Measurements from ENCODE around the gene FCAMR.
A peak's percentile ranks its signal among the peaks of the same experiment; 100 is the strongest.

The FCAMR gene, protein sequence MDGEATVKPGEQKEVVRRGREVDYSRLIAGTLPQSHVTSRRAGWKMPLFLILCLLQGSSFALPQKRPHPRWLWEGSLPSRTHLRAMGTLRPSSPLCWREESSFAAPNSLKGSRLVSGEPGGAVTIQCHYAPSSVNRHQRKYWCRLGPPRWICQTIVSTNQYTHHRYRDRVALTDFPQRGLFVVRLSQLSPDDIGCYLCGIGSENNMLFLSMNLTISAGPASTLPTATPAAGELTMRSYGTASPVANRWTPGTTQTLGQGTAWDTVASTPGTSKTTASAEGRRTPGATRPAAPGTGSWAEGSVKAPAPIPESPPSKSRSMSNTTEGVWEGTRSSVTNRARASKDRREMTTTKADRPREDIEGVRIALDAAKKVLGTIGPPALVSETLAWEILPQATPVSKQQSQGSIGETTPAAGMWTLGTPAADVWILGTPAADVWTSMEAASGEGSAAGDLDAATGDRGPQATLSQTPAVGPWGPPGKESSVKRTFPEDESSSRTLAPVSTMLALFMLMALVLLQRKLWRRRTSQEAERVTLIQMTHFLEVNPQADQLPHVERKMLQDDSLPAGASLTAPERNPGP

GRCh38 chr1:206970446-206970845, at the start of gene FCAMR:
FCAMR (minus strand) TSS chr1:206970460; CDS start chr1:206970125, 335 bp downstream.
- no peak for DNase-seq

- DNase-seq, result no peak
Measured at GRCh38 chr1:207019661-207020060, 49.4 kb upstream of the FCAMR start.

DNA sequence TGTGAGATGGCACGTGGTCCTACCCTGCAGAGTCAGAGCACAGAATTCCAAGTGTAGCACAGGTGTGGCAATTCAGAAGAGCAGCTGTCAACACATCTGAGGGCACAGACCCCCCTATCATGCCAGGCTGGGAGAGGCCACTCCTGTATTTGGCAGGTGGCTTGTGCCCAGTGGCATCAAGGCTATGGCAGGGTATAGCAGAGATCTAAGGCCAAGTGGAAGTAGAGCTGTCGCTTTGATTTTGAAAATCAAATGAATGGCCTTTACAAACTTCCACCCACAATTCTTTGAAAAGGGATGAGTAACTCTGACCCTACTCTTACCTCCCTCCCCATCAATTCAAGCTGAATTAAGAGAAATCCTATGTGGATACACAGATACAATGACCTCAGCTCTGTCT, 48.9 kb upstream of the FCAMR start:
- no peak for DNase-seq

DNA sequence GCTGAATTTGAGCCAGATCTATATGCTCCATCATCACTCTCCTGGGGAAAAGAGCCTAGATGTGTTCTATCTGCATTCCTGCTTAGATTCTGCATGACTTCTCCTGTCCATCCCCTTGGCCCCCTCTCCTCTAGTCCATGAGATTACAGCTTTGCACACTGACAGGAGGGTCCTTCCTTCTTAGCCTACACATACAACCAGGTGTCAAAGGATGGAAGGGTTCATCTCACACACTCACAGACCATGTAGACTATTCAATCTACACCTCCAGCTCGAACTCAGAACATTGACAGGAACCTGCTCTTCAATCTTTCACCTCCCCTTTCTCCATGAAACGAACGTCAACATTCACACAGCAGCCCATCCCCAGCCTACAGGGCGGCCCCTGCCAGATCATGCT, 48.4 kb upstream of the FCAMR start:
- DNase-seq, result no peak

DNA sequence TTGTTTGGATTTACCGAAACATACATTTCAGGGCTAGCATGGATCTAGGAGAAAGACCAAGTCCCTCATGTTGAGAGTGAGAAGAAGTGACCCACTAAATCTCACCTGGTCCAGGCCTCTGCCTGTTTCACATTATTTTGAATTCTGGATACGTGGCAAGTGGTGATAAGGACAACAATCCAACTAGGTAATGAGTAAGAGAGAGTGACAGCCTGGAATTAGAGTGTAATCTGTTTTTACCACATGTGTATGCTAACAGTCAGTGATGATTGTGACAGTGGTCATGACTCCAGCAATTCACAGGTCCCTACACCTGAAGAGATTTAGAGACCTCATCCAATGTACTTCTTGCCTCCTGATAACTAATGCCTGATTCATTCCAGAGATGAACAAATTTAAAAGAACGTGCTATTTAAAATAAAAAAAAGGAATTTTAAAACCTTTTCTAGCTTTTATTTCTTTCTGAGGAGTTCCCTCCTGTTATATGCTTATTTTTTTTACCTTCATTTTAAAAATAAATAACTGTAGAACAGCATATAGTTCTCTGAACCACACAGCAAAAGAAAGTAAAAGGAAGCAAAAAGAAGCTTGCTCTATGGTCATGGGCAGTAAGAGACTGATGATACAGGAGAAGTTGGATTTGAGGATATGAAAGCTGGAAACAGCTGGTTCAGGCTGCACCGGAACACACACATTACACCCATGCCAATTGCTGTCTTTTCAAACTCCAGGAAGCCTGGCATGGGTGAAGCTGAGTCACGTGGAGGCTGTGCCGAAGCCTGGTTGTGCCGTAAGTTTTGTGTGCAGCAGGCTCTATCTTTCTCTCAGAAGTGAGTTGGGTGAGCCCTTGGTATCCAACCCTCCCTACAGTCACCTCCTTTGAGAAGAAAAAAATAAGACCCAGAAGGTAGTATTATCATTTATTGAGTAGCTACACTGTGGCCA, 47.6 kb upstream of the FCAMR start:
- DNase-seq, result peak; percentile 3

DNA sequence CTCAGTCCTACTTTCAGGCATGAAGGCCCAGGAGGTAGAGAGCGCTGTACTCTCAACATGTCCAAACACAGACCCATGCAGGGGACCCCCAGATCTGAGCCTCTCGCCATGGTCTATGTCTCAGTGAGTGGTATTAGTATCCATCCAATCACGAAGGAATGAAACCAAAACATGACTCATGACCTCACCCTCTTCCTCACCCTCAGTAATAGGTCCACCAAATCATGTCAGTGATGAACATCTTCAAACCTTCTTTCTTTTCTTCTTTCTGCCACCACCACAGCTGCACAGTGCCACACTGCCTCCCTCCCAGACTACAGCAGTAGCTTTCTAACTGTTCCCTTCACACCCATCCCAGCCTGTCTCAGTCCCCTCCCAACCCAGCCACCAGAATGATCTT, 45.5 kb upstream of the FCAMR start:
- no peak for DNase-seq

DNA sequence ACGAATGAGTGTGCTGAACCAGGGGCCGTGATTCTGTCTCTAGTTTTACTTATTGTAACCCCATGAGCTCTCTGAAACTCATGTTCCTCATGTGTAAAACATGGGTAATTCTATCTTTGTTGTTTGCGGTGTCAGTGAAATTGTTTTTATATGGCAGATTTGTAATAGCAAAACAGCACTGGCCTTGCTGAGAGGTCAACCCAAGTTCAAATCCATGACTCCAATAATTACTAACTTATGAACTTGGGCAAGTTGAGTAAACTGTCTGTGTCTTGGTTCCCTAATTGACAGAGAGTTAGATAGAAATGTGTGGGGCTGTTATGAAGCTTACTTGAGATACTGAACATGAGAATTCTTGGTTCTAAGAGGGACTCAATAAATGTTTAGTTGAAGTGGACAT, 44.5 kb upstream of the FCAMR start:
- DNase-seq, result no peak

DNA sequence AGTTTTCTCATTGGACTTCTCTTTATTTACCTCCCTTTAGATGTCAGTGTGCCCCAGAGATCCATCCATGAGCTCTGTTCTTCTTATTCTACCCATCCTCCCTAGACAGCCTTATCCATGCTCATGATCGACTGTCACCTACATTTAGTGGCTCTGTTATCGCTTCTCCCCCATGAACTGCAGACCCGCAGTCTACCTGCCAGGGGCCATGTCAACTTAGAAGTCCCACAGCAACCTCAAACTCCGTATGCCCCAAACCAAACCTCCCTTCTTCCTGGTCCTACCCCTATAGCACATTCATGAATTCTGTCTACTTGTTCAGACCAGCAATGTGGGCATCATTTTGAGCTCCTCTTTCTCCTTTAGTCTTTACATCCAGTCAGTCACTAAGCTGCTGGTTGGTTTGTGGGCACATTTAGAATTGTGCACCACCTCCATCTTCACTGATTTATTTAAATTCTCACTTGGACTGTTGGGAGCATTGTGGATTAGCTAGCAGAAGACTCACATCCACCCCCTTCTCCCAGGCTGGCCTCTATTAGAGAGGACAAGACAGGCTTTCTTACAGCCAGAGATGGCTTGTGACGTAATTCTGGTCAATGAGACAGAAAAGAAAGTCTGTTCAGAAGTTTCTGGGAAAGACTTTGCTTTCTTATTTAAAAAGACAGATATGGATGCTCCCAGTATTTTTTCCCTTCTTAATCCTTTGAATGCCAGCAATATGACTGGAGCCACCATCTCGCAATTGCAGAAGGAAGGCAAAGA, 43.2 kb upstream of the FCAMR start:
- no peak for DNase-seq

DNA sequence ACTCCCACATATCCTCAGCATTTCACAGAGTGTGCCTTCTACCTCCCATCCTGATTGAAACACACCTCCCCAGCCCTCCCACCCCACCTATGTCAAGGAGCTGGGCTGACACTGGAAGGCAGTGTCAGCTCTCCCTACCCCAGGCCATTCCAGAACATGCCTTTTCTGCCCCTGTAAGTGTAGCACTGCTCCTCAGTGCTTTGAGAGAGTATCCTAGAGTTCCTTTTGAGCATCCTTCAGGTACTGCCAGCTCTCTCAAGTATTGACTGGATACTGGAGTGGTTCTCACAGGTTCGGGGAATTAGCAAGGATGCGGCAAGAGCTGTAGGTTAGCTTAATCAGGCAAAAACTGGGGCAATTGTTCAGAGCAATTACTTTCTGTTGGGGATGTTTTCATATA, 40.5 kb upstream of the FCAMR start:
- DNase-seq, result no peak

GRCh38 chr1:207009945-207010344, 39.7 kb upstream of the FCAMR start:
- DNase-seq, result no peak

- DNase-seq, result no peak
Measured at GRCh38 chr1:207009182-207009850, 39.1 kb upstream of the FCAMR start.

- DNase-seq, result no peak
Measured at GRCh38 chr1:207007352-207008033, 37.2 kb upstream of the FCAMR start.

DNA sequence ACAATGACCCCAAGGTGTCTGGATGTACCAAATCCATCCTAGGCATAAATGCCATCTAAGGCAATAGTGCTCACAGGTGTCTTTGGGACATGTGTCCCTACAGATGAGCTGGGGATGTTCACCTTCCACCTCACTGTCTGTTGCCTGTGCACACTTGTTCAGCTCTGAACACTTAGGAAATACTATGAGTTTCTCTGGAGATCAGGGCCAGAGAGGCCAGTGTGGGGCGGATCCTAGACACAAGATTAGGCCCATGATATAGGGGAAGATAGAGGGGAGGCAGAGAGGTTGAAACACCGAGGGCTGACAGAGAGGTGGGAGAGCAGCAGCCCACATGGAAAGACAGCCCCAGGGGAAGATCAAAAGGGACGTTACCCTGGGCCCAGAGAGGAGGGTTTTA, 36.7 kb upstream of the FCAMR start:
- no peak for DNase-seq

DNA sequence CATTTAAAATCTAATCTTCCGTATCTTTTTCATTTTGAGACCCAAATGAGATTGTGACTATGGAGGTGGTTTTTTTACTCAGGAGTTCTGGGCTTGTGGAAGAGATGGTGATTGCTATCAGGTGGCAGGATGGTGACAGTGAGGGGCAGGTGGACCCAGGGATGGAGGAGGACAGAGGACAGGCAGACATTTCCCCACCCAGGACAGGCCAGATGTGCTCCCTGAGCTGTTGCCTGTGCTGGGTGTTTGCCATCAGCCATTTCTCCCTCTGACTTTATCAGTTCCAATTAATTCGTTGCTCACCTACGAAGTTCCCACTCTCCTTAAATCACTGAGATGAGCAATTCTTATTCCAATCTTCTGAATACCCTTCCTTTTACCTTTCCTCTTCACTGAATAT, 35.8 kb upstream of the FCAMR start:
- no peak for DNase-seq

DNA sequence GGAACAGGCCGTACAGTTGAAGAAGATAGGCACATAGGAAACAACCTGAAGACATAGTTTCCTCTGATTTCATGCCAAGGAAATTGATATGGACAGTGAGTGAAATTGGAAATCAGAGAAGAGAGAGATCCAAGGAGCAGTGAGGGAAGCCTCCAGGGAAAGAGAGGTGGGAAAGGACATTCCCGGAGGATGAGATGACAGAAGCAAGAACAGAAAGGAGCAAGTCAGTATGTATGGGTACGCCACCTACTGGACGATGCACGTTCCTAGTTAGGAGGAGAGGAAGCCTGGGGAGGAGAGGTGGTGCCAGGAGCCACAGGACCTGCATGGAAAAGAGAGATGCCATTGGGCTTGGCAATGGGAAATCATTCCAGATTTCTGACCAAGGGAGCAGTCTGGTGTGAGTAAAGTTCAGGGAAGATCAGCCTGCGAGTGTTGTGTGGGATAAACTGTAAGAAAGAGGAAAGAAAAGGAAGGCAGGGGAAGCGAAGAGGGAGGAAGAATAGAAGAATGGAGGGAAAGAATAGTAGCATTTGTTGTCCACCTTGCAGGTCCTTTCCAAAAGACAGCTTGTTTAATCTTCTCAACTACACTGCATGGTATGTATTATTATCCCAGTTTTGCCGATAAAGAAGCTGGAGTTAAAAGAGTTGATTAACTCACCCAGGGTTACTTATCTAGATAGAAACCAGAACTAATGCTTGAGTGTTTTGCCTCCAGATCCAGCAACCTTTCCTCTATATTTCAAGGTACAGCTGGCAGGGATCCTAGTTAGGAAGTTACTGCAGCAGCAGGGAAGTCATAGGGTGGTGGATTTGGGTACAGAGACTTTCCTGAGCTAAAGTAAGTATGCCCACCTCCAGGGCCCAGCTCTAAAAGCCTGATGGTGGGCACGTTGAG, 34.9 kb upstream of the FCAMR start:
- peak; percentile 8 for DNase-seq

GRCh38 chr1:207003210-207003609, 33.0 kb upstream of the FCAMR start:
- no peak for DNase-seq

- no peak for DNase-seq
Measured at GRCh38 chr1:207002724-207003146, 32.5 kb upstream of the FCAMR start.

GRCh38 chr1:207001492-207002245, 31.4 kb upstream of the FCAMR start:
- DNase-seq, result no peak

DNA sequence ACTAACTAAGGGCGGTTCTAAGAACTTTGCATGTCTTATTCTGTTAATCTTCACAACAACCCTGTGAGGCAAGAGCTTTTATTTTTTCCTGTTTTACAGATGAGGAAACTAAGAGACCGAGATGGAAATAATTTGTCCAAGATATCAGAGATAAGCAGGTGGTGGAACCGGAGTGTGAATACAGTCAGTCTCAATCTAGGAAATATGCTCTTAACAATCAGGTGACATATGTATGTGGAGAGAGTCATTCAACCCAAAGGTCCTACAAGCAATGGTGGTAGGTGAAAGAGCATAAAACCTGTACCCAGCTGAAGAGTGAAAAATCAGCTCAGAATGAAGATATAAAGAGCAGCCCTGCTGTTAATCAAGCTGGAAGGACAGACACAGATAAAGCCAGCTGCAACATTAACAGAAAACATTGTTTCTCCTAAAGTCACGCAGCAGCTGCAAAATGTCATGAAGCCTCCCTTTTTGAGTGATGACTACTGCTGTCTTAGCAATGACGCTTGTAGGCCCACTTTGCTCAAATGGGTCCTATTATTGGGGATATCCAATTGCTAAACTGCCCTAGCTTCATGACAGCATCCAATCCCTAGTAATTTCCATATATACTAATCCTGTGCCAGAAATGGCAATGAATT, 30.5 kb upstream of the FCAMR start:
- no peak for DNase-seq

Data from CD4-positive, alpha-beta T cell treated with Interferon gamma for 1 hour (primary cell).